NCI-H774 (cell line): ENCODE results near the gene HEPN1.

Source experiments
- DNase-seq: peaks from one replicate; lab custom pipeline; 2025; lab: John Stamatoyannopoulos, UW

Gene HEPN1

DNA sequence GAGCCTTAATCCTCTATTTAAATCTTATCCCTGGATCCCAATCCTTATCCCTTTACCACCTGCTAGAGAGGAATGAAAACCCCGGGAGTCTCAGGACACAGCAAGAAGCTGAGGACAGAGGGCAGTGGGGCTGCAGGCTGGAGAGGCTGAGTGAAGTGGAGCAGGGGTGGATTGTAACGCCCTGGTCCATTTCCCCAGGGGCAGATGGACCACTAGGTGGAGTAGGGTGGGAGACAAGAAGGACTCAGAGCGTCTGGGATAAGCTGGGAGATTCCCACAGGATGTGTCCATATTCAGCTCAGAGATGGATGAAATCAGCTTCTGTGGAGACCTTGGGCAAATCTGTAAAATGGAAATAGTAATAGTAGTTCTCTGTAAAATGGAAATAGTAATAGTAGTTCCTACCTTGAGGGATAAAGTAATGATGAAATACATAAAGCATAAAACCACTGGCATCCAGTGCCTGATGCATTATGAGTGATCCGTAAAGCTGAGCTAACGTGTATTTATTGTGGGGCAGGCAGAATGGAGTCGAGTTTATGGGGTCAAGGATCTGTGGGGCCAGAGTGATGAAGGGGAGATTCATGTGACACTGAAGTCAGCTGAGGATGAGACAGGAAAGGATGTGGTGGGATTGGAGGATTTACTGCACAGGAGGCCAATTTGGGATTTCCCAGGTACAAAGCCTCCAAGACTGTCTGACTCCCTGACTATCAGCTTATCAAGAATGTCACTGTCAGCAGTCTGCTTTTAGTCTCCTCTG, 19.5 kb upstream of the HEPN1 start:
- no peak for DNase-seq

GRCh38 chr11:124900464-124900863, 18.6 kb upstream of the HEPN1 start:
- DNase-seq = no peak

- DNase-seq = no peak
These were observed 16.4 kb upstream of the HEPN1 start for GRCh38 chr11:124902616-124903015.

- DNase-seq = no peak
These were observed 3.3 kb upstream of the HEPN1 start for GRCh38 chr11:124915541-124916369.

DNA sequence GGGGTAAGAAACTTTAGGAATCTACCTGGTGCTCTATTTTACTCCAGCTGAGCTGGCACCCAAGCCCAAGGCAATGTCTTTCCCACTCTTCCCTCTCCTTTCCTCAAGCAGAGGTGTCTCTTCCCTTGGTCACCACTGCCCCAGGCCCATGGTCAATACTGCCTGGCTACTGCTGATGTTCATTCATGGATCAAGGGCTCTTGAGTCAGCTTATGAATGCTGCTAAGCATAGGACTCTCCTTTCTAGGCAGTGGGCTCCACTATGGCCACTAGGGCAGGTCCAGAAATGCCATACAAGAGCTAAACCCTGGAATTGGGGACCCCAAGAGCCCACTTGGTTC, 2.7 kb upstream of the HEPN1 start:
- no peak for DNase-seq

GRCh38 chr11:124917115-124917637, 1.9 kb upstream of the HEPN1 start:
- DNase-seq = no peak

GRCh38 chr11:124919898-124920297, 848 bp downstream of the HEPN1 start:
- no peak for DNase-seq

- no peak for DNase-seq
These were observed 1.3 kb downstream of the HEPN1 start for GRCh38 chr11:124920356-124920755.

DNA sequence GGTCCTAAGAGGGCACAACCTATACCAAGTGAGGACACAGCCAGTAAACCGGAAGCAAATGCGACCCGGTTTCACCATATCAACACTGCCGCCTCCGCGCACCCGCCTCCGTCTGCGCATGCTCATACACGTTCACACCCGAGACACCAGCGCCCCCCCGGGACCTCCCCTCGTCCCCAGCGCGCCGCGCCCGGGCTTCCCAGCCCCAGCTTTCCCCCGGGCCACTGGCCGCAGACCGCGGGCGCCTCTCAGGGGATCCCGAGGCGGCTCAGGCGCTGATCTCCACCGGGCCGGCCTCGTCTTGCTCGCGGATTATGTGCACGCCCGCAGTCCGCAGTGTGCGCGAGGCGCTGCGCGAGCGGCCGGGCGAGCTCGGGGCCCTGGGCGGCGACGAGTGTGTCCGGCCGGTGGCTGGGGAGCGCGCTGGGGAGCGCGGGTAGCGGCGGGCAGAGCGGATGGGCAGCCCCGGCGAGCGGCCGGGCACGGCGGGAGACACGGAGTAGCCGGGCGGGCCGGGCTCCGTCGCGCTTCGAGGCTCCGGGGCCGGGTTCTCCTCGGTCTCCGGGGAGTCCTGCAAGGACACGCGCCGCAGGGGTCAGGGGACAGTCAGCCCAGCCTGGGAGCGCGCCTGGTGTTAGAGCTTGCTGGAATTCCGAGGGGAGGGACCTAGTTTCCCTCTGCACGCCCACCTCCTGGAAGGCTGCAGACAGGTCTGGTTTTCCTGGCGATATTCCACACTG, 2.0 kb downstream of the HEPN1 start:
- DNase-seq = no peak

DNA sequence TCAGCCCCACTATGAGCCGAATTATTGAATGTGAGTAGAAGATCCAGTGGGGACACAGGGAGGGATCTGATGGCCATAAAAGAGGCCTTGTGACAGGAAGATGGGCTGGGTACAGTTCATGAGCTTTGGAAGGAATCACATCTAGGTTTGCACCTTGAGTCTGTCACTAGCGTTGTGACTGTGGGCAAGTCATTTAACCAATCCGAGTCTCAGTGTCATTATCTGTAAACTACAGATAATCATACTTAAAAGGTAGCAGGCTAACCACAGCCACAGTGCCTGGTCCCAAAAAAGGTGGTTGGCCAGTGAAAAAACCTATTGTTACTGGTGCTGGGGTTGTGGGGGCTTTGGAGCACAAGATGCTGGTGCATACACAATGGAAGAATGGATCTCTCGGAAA, 3.8 kb downstream of the HEPN1 start:
- no peak for DNase-seq

- no peak for DNase-seq
These were observed 4.2 kb downstream of the HEPN1 start for GRCh38 chr11:124923296-124923695.

- no peak for DNase-seq
These were observed 10.1 kb downstream of the HEPN1 start for GRCh38 chr11:124928942-124929665.

- DNase-seq = no peak
These were observed 11.7 kb downstream of the HEPN1 start for GRCh38 chr11:124930799-124931198.

DNA sequence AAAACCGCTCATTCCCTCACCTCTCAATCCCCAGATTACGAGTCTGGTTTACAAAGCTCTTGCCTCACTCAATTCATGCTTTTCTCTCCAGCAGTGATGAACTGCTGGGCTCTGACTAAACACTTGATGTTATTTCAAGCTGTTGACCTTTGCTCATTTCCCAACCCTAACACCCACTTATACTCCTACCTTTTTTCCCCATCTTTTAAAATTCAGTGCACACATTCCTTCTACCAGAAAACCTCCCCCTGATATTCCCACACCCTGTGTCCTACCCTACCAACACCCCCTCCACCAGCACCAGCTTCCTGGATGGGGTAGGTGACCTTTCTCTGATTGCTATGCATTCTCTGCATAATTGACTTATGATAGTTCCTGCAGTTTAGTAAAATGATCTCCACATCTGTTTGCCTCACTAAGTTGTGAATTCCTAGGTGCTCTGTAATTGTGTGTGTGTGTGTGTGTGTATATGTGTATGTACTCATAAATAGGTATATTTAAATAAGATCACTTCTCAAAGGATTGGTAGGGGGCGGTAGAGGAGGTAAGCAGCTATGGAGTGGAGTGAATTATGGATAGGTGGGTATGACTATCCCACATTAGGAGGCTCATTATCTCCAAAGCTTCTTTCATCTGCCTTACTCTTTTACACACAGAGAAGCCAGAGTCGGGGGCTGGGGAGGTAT, 16.0 kb downstream of the HEPN1 start:
- DNase-seq = no peak

GRCh38 chr11:124935548-124936514, 16.8 kb downstream of the HEPN1 start, which contains the start of gene HEPACAM:
HEPACAM (minus strand) TSS chr11:124936047; CDS start chr11:124936006, 41 bp downstream.
- no peak for DNase-seq

- DNase-seq = no peak
These were observed 18.4 kb downstream of the HEPN1 start for GRCh38 chr11:124937336-124937935.

DNA sequence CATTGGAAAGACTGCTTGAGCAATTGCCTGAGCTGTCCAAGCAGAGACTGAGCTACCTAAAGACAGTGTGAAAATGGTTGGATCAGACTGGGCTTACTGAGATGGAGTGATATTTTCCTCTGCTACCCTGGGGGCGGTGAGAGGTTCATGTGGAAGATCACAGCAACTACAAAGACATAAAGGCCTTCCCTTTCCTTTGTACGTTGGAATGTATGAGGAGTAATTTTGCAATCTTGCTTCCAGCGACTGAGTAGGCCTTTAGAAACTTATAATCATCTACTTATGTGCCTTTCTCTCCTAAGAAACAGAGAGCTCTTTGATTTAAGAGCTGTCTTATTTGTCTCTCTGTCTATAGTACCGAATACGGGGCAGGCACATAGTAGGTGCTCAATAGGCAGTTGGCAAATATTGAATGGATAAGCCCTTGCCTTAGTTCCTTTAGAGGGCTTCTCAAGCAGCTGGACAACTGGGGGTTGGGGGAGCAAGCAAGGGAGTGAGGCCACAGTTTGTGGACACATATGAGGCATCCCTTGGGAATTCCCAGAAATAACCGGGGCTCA, 19.2 kb downstream of the HEPN1 start:
- DNase-seq = no peak

DNA sequence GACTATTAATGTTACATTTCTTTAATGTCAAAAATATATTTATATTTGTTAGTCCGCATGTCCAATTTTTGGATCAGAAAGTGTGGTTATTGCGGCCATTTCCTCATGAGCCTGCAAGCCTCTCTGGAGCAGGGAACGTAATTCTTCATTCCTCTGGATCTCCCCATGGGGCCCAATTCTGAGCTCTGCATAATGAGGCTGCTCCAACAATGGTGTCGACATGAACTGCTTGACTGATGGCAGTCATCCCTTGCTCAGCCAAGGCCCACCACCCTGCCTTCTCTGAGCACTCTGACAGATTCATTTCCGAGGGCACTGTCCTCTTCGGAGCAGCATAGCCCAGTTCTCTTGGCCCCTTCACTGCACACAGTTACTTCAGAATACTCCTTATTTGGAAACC, 19.9 kb downstream of the HEPN1 start:
- no peak for DNase-seq

DNA sequence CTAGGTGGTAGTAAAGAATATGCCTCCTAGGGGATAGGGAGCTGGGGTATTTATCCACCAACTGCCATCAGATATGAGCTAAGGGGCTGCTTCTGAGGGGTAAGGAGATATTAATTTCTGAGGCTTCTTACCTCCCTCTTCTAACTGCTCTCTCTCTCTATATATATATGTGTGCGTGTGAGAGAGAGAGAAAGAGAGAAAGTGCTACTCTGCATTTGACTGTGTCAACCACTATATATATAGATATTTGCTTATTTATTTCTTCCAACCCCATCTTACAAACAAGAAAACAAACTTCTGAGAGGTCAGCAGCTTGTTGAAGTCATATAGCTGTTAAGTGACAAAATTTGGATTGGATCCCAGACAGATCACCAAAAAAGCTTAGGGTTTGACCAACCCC, 22.7 kb downstream of the HEPN1 start:
- DNase-seq = no peak
